Stimulated activated CD8-positive, alpha-beta memory T cell treated with anti-CD3 and anti-CD28 coated beads, Interleukin-15, amount 100 ng/mL, for 1 hour (primary cell): ENCODE measurements around the gene MTHFD1L.
"Not testable (repeated sequence)": the region's sequence is repeated elsewhere in the genome, so short reads cannot be mapped to it uniquely, and the experiment has no call there.

ENCODE experiments used
- DNase-seq: peaks from one replicate; pipeline ENCODE4 v3.0.0-alpha.2; 2020; ENCODE audit warnings: low read depth

MTHFD1L gene

DNA sequence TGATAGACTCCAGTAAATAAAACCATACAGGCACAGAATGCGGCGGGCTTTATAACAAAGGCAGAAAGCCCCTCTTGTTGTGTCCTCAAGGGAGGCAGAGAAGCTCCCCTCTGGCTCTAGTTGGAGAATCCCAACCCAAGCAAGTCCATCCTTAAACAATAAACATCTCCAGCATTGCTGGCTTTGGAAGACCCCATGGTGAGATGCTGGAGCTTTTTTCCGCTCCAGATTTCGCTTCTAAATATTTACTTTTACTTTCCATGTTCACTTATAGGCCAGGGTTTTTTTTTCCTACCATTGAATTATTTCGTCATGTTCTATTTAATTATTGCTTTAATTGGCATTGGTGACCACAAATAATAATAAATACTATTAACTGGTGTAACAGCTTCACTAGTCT lies 176.2 kb downstream of the MTHFD1L start:
- DNase-seq, result no peak

DNA sequence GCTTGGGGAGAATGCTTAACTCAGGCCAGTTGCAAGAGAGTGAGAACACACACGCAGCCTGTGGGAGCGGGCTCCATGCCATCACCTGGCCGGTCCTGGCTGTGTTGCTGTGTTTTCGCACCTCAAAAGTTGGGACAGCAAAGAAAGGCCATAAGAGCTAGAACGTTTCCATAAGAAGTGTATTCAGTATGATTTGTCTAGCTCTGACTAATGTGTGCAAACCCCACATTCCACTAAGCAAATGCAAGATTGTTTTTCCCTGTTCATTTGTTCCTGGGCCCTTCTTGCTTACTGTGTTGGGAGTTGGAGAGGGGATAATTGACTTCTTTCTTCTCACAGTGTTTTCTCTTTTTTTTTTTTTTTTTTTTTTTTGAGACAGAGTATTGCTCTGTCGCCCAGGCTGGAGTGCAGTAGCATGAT lies 177.4 kb downstream of the MTHFD1L start:
- DNase-seq, result not testable (repeated sequence)

DNA sequence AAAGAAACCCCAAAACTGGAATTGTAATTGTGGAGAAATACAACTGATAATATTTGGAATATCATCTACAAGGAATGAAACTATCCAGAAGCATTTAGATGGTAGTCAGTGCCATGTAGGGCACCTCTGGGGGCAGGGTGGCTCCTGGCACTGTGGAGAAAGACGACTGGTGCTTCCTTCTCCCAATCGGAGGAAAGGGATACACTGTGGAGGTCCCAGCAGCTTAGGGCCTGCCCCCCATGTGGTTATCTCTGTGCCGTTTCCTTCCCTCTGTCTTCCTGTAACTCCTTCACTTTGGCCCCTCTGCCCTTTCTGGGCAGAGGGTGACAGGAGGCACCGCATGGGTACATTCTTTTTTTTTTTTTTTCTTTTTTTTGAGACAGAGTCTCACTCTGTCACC lies 178.4 kb downstream of the MTHFD1L start:
- DNase-seq, result no peak

DNA sequence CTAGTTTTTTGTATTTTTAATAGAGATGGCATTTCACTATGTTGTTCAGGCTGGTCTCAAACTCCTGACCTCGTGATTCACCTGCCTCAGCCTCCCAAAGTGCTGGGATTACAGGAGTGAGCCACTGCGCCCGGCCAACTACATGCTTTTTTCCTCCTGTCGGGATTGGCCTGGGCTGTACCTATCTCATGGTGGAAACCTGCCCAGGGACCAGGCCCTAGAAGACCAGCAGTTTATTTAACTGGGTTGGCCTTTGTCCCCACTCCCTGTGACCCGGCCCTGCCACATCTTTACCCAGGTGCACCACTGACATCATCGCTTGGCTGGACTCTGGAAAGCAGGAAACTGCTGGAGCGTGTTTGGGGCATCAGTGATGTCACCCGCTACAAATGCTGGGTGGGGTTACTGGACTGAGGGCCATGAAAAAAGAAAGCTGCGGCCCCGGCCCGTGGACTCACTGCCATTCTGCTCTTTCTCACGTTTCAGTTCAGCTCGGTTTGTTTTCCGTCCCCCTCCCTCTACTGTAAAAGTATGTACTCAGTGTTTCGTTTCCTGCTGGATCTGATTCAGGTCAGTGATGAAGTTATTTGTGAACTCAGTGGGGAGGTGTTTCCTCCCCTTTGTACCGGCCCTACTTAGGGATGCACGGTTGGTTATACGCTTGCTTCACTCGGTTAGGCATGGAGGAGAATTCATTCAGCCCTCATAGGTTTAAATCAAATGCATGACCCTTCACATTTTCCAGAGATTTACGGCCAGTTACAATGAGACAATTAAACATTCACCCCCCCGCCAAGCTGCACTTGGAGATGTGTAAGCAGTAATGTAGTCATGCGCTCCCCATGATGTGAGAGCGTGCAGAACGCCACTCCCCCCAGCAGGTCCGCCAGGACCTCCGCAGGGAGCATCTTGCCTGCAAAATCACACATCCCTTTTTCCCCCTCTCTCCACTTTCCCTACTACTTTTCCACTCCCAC lies 179.3 kb downstream of the MTHFD1L start:
- DNase-seq, result no peak

DNA sequence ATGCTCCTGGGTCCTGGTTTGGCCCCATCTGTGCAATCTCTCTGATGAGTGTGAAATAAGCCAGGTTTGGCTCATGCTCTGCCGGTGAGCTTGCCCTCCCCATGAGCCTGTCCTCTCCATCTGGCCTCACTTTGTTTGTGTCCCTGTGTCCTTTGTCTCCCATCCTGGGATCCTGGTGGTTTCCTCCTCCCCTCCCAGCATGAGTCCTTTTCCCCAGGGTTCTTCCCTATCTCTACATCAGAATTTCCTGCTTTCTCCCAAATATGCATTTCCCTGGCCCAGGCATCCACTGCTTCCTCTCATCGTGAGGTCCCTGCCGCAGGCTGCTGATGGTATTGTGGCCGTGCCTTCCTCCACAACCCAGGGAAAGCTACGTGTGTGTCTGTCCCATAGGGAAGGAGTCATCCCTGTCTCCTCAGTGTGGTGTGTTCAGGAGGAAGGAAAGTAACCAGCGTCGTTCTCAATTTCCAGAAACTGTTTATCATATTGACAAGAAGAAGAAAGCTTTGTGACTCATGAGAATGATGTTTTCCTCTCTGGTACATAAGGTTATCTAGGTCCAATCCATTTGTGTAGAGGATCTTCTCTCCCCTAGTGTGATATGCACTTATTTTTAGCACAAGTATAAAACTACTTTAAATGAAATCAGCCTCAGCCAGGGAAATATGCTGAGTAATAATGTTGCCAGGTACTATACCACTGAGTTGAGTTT lies 180.2 kb downstream of the MTHFD1L start:
- not testable (repeated sequence) for DNase-seq

DNA sequence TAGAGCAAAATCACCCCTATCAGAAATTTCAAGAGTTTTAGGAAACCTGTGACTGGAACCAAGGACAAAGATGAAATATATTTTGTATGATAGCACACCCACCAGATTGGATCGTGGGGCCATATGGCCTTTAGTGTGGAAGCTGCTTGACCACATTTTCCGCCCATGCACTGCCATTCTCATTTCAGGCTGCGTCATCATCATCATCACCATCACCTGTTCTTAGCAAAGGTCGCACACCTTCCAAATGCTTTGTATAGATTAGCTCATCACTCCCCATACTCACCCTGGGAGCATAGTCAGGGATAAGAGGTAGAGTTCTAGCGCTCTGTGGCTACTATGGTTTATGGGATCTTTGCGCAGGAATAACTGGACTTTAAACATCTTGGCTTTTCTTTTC lies 185.7 kb downstream of the MTHFD1L start:
- DNase-seq, result no peak

DNA sequence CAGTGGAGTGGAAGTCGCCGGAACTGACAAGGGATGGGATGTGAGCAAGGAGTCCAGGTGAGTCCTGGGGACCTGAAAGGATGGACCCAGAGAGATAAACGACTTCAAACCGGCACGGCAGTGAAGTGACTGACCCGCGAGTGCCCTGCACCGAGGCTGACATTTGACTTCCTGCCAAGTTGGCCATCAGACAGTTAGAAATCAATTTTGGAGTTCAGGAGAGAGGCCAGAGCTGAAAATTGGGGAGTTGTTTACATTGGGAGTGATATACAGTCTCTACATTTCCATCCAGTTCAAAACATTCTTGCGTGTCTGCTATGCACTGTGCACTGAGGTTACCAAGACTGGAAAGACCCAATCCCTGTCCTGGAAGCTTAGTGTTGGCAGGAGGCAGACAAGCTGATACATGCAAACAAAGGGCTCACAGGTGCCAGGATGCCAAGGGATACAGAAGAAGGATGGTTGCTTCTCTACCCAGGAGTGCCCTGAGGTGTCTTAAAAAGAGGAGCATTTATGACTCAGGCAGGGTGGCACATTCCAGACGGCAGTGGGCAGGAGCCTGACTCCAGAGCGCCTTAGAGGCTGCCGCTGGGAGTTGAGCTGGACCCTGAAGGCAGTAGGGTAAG lies 186.6 kb downstream of the MTHFD1L start:
- DNase-seq, result no peak

DNA sequence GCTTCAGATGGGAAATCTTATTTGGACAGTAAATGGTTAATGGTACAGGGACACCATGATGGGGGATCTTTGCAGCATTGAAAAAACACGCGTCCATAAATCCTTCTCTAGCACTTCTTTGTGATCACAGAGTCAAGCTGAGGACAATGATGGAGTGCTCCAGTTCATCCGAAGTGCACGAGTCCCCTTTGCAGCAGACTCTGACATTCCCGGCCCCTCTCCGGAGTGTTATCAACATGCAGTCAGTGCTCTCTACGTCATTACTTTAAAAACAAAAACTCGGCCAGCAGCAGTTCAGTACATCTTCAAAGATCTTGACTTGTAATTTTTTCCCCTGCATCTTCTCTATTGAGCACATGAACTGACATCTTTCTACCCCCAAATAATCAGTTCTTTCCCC lies 188.8 kb downstream of the MTHFD1L start:
- no peak for DNase-seq

DNA sequence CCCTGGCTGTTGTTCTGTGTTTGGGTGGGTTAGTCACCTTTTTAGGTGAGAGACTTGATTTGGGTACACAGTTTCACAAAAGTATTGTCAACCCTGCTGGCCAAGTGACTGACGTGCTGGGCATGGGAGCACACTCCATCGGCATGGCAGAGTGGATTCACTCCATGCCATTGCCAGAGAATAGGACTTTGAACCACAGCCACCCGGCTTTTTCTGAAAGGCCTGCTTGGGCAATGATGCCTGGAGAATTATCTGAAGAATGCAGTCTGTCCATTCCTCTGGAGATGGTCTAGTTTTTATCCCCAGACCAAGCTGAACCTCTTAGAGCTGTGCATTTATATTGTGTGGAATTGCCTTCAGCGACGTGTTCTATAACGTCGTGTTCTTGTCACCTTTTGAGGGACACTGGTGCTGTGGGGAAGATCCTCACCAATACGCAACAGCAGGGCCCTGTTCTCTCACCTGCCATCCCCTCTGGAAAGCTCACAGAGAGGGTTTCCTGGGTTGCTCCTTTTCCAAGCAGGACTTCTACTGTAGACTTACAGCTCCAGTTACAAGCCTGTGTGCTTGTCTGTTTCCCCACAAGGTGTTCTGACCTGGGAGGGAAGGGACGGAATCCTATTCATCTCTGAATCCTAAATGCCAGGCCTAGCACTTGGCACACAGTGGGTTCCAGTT lies 190.9 kb downstream of the MTHFD1L start:
- no peak for DNase-seq

DNA sequence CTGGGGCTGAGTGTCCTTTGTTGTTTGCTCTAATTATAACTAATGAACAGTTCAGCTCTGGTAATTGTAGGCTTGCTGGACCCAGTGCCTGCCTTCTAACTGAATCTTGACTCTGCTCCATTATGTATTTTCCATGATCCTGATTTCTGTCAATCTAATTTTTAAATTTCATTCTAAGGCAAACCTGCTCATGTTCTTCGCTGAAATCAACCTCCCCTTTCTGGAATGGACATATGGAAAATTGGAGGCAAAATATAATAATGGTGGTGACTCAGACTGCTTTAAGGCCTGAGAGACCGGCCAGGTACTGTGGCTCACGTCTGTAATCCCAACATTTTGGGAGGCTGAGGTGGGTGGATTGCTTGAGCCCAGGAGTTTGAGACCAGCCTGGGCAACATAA lies 191.6 kb downstream of the MTHFD1L start:
- no peak for DNase-seq

DNA sequence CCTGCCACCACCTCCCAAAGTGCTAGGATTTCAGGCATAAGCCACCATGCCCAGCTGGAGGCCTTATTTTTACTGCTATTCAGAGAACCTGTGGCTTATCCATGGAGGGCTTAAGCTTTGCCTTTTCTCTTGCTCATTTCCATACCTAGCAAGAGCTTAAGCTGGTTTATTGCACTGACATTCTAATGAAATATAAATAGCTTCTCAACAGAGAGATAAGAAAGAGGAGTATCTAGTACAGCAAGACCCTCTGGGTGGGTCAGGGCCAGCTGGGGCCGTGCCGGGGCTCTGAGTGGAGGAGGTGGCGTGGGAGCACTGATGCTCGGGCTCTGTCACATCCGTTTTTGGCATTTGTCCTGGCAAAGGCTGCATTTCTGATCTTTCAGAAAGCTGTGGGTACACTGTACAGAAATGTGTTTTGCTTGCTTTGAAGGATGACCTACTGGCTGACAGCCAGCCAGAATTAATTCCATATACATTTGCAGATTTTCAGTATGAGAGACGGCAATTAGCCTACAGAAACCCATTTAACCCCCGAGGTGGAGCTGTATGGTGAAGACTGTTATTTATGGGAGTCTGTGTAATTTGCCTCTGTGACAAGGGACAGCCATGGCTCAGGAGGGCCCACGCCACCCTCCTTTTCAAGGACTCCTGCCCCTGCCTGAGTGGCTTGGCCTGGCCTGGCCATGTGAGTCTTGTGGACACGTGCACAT lies 192.7 kb downstream of the MTHFD1L start:
- DNase-seq, result no peak

DNA sequence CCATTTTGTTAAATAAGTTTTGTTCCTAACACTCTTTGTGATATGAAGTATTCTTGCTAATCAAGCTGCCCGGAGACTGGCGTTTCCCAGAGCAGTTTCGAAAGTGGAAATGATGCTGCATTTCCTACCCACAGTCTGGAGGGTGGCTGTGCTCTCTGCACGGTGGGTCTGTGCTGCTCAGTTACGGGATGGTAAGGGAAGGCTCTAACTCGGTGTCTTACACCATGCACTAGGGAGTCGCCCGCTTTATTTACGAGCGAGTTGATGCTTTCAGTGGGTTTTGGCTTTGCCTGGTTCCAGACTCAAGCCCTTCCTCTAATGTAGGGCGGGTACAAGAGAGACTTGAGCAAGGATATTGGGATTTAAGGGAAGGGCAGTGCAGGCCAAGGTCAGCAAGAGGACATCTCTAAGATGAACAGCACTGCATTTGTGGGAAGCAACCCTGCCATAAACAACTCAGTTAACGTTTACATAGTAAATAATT lies 194.2 kb downstream of the MTHFD1L start:
- DNase-seq, result no peak

DNA sequence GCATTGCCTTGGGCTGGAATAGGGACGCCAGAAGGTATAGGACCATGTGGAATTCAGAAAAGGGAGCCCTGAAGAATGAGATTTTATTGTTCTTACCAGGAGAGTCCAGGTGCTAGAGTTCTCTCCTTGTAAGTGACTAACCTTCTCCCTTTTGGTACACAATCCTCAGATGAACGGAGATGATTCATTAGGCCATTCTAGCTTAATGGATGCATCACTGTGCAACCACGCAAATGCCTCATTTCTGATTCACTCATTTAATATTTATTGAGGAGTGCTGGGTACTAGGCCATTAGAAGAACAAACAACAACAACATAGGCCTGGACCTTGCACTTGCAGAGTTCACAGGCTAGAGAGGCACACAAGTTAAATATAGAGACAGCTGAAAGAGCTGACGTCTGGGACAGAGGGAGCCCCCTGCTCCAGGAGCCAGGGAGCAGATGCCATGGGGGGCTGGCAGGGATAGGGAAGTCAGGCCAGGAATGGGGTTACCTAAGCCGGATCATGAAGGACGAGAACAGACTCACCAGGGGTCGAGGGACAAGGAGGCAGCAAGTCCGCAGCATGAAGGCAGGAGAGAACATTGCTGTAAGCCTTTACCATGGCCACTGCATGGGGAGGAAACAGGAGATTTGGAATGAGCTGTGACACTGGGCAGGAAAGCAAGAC lies 194.7 kb downstream of the MTHFD1L start:
- DNase-seq, result no peak

DNA sequence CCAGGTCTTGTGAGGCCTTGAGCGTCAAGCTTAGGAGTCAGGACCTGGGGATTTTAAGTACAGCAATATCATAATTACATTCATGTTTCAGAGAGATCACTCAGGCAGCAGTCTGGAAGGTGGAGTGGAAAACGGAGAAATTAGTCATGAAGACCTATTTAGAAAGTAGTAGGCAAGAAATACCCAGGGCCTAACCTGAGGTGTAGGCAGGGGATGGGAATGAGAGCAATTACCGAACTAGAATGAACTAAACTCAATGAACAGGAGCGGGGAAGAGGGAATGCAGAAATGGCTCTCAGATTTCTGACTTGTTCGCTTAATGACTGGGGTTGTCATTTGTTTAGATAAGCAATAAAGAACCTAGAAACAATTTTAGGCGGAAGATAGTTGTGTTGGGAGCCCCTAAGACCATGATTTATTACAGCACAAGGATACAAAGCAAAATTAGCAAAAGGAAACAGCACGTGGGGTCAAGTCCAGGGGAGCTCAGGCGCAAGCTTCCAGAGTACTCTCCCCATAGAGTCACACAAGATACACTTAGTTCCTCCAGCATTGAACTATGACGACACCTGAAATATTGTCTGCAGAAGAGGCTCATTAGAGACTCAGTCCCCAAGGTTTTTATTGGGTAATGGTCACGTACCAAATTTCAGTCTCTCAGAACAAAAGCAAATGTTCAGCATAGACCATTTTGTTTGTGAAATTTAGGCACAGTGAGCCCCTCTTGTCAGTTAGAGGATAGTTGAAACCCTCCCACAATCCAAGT lies 195.4 kb downstream of the MTHFD1L start:
- DNase-seq, result no peak

DNA sequence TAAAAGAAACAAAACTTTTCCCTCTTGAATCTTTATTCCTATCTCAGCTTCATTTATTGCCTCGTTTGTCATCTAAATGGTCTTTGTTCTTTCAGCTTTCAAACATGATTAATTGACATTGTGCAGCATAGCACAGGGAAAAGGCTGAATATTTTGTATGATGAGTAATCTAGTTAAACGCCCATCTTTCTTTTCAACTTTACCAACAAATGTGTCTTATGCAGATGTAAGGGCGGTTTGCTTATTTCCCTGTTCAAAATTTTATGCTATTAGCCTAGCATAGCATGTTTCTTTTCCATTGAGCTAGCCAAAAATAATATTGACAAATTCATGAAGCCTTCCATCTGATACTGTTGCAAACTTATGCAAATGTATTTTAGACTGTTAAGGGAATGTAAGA lies 197.8 kb downstream of the MTHFD1L start:
- no peak for DNase-seq

DNA sequence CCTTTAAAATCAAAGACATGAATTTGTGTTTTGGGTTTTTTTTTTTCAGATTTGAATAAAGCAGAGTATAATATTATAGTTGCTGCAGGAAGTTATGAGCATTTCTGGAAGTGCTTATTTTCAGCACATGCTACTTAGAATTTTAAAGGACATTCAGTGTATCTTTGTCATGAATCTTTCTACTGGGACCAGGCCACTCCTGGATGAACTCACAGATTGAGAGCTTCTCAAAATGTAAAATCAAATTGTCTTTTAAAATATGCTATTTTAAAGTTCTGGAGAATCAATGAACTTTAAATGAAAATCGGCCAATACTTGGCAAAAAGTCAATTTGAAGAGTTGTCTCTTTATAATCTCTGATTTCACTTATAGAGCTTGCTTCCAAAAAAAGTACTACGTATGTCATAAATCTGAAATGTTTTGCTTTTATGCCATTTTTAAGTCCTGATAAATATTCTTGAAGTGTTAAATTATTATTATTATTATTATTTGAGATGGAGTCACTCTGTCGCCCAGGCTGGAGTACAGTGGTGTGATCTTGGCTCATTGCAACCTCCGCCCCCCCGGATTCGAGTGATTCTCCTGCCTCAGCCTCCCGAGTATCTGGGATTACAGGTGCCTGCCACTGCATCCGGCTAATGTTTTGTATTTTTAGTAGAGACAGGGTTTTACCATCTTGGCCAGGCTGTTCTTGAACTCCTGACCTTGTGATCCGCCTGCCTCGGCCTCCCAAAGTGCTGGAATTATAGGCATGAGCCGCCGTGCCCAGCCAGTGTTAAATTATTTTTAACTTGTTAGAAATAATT lies 198.5 kb downstream of the MTHFD1L start:
- no peak for DNase-seq

DNA sequence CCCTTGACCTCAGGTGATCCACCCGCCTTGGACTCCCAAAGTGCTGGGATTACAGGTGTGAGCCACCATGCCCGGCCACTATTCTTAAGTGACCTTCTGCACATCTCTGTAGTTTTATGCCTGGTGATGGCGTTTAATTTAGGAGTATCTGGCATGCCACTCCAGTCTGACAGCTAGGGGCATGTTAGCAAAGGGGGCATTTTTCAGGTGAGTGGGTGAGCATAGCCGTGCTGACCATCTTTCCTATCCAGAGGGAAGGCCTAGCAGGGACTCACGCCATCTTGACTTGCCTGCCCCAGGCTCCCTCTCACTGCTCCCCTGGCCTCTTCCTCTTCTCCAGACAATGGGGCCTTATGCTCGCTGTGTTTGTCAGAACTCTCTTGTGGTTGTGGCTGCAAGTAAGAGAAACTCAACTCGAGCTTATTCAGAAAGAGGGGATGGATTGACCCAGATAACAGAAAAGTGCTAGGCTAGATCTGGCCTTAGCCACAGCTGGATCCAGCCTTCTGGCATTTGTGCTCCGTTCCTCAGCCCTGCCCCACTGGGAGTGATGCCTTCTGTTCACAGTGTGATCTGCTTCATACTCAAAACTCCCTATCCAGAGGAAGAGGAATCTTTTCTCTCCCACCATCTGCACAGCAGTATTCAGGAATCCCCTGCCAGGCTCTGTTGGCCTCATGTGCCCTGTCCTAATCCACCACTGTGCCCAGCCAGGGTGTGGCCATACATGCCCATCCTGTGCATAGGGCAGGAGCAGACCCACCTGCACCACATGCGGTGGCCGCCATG lies 199.7 kb downstream of the MTHFD1L start:
- no peak for DNase-seq
